ENCODE measurements around the gene AKT2.

- no peak for TF ChIP-seq CTCF (IDR thresholded peaks at IDR 0.05; ENCODE audit: low read length)
- no peak for TF ChIP-seq EZH2phosphoT487 (IDR thresholded peaks at IDR 0.05; ENCODE audit: low read length)
- no peak for TF ChIP-seq EZH2 (optimal IDR thresholded peaks at IDR 0.05; ENCODE audit: low read depth, low read length)
Observed at GRCh38 chr19:40326201-40326600, 41.1 kb upstream of the AKT2 start.

Data from MM.1S (cell line).